ENCODE results near the gene MINK1.
"Not testable (repeated sequence)": the region's sequence is repeated elsewhere in the genome, so short reads cannot be mapped to it uniquely, and the experiment has no call there.

Gene MINK1

GRCh38 chr17:4900231-4901107, 67.3 kb downstream of the MINK1 start:
- DNase-seq: peak in 1 of 2 experiments; percentile 47

GRCh38 chr17:4901108-4901647, 68.0 kb downstream of the MINK1 start:
- DNase-seq: no peak

- DNase-seq: no peak
Measured at GRCh38 chr17:4901648-4902344, 68.7 kb downstream of the MINK1 start.

GRCh38 chr17:4902540-4902939, 69.4 kb downstream of the MINK1 start:
- no peak for DNase-seq

GRCh38 chr17:4903051-4903818, 70.1 kb downstream of the MINK1 start, which contains the start of gene CHRNE:
CHRNE (minus strand) TSS chr17:4903098; CDS start chr17:4903063, 35 bp downstream.
- peak; percentile 81 to 86 for DNase-seq

- DNase-seq: not testable (repeated sequence)
Measured at GRCh38 chr17:4906642-4907041, 73.5 kb downstream of the MINK1 start.

GRCh38 chr17:4908301-4908700, 75.2 kb downstream of the MINK1 start:
- DNase-seq: no peak

GRCh38 chr17:4908711-4909496, 75.8 kb downstream of the MINK1 start:
- peak; percentile 77 to 81 for DNase-seq

- no peak for DNase-seq
Measured at GRCh38 chr17:4913994-4914393, 80.9 kb downstream of the MINK1 start.

- not testable (repeated sequence) for DNase-seq
Measured at GRCh38 chr17:4914551-4914950, 81.4 kb downstream of the MINK1 start.

GRCh38 chr17:4919511-4920047, 86.4 kb downstream of the MINK1 start:
- DNase-seq: no peak

GRCh38 chr17:4920351-4921048, 87.4 kb downstream of the MINK1 start:
- no peak for DNase-seq

GRCh38 chr17:4921320-4921719, 88.2 kb downstream of the MINK1 start:
- DNase-seq: no peak

- DNase-seq: peak in 1 of 2 experiments; percentile 22
Measured at GRCh38 chr17:4926577-4927335, 93.6 kb downstream of the MINK1 start.

- no peak for DNase-seq
Measured at GRCh38 chr17:4928881-4929280, 95.7 kb downstream of the MINK1 start.

- no peak for DNase-seq
Measured at GRCh38 chr17:4931963-4932362, 98.8 kb downstream of the MINK1 start, which contains the start of gene GP1BA. GP1BA (plus strand) TSS chr17:4932277; CDS start chr17:4932605, 328 bp downstream.

- no peak for DNase-seq
Measured at GRCh38 chr17:4932756-4933155, 99.6 kb downstream of the MINK1 start.

GRCh38 chr17:4933646-4934045, 100.5 kb downstream of the MINK1 start:
- DNase-seq: no peak

- DNase-seq: peak in 1 of 2 experiments; percentile 29
Measured at GRCh38 chr17:4934173-4934979, 101.2 kb downstream of the MINK1 start.
